Heart left ventricle (tissue), 13 donors: ENCODE measurements around the gene ZMAT5.

Experiments
- CTCF ChIP-seq, 12 donors: fragments of 200-600 bp; sonication (generic) in 4 of 12; IDR thresholded peaks; one replicate each; pipeline versions ENCODE4 v1.5.0 to v1.8.0; 2018 to 2022; ENCODE audit warnings: antibody characterized with exemption in 12 of 12, mild to moderate bottlenecking in 5 of 12
- POLR2A ChIP-seq, 2 donors: fragments of 450-650 bp; IDR thresholded peaks; one replicate each; pipeline ENCODE4 v1.6.1; 2017; ENCODE audit warnings: antibody characterized with exemption in 2 of 2, mild to moderate bottlenecking in 2 of 2, moderate library complexity in 2 of 2
- donor health status: ischemic (EF 13 %, LVEDD 7.1; RV severe dilation, severe dysfunction).
- donor health status: DM: no; HTN: yes; CAD: no.
- donor health status: DM: no; HTN: no; CAD: no.
- donor health status: ischemic (EF 25% LVEDD 6.9; RV normal size, moderate dysfunction).
- donor health status: ischemic (EF 25% LVEDD 5.7; RV mildly dilated, moderate dysfunction).
- donor health status: ischemic (EF 35%, LVEDD 5.7; RV mildly dilated, moderate dysfunction).
- donor health status: nonischemic (EF 11% LVEDD 7.7; RV severe dilation, severe dysfunction).
- donor health status: DM: yes; HTN: yes; CAD: no.
- donor health status: PGD.
- donor health status: ischemic (EF 29% LVEDD 5.4; RV normal size, mild dysfunction).
- donor health status: nonischemic (EF 23%, LVEDD 6.1; RV moderate dilation, normal function).

- TF ChIP-seq CTCF (IDR thresholded peaks at IDR 0.05) (no peak), POLR2A (IDR thresholded peaks at IDR 0.05) (no peak)
Measured at GRCh38 chr22:29738118-29738815, 28.5 kb downstream of the ZMAT5 start.
